Left colon (tissue), 2 donors: ENCODE data around the gene MAPK8IP2. TPM values are rescaled to one million over a fixed set of nuclear protein-coding genes. Genes with fewer than 3 reads are reported as not detected.

Experiments used
- ATAC-seq: fragments of 200-7000 bp; cut with Tn5 transposase; one replicate; pipeline ENCODE4 v1.9.1; 2020; ENCODE audit warnings: mild to moderate bottlenecking, moderate library complexity
- DNase-seq, 2 donors: peaks; one replicate each; pipeline ENCODE4 v3.0.0-alpha.2; 2020
- intact Hi-C, 2 donors: fragments of 100-400 bp; cut with DNase I in 1 of 2; cut with micrococcal nuclease in 1 of 2; formaldehyde crosslinking; loops; one replicate each; pipeline versions ENCODE4 v1.11.2 to v1.14.0; 2022; cut with DNase I, micrococcal nuclease
- long read RNA-seq: library from polyadenylated mRNA; unstranded; transcript quantifications from one replicate; pipeline ENCODE4 v2.0.0, GENCODE V29; 2021
- total RNA-seq, 2 donors: library from RNA; stranded (reverse); fragmentation: NEBNext Ultra II Directional; extraction: Animal tissue kit (Norgen Biotek cat#: 25700); gene quantifications; one replicate each; pipeline ENCODE4 v1.2.1, GENCODE V29; 2021
- donor health status: DM: no; HTN: no; CAD: no.
- donor health status: DM: yes; HTN: yes; CAD: no.

The MAPK8IP2 gene
- total RNA-seq = 1 to 10 TPM; 1.2 to 1.5 TPM
- long read RNA-seq, partial matches to known transcripts = 4 of 4 reads
- long read RNA-seq, other reads (novel, unspliced or antisense) = 0 of 4 reads

DNA sequence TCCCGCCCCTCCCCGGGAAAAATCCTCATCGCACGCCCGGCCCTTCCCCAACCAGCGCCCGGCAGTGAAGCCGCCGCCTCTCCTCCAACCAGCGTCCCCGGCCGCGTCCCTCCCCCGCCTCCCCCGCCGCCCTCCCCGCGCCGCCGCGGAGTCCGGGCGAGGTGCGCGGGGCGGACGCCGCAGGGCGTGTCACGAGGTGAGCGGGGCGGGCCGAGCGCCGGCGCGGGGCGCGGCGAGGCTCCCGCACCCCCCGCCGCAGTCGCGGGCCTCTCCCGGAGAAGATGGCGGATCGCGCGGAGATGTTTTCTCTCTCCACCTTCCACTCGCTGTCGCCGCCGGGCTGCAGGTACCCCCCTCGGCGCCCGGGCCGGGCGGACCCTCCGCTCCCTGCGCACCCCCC, at the start of gene MAPK8IP2:
Gene MAPK8IP2, plus strand, starts transcription at position 256 of the 400 bp plus-strand sequence. Its CDS starts 26 bp downstream, at position 282.
- ATAC-seq = peak; percentile 83
- intact Hi-C loops = no loop called here
- no peak for DNase-seq

- DNase-seq (no peak), ATAC-seq (peak; percentile 43)
- intact Hi-C loops = no loop called here
Measured at GRCh38 chr22:50551160-50551752, 49.3 kb upstream of the MAPK8IP2 start.

DNA sequence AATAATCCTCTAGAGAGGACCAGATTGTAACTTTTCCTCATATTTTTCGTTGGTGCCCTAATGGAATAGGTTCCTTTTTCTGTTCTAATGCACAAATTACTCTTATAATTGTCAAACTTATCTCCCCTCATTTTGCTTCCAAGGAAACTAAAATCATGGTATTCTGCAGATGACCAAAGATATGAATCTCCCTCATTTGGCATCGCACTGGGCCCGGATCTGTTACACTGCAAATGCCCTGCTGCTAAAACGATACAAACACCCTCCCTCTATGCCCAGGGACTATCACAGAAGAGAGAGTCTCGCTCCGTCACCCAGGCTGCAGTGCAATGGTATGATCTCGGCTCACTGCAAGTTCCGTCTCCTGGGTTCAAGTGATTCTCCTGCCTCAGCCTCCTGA, 47.3 kb upstream of the MAPK8IP2 start:
- intact Hi-C loops = no loop called here
- DNase-seq (no peak), ATAC-seq (no peak)

DNA sequence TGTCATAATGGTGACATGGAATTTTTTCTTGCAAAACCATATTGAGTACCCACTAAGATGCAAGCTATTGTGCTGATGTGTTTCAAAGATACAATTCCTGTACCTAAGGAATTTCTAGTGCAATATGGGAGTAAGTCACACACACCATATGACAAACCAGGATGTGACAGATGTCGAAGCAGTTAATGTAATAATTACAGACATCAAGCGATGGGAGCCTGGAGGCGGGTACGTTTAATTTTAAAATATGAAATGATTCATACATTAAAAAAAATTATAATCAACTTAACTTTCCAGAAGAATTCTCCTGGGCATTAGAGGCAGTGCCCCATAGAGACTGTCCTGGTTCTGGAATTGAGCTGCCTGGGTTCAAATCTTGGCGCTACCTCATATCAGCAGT, 43.9 kb upstream of the MAPK8IP2 start:
- intact Hi-C loops = no loop called here
- DNase-seq (no peak), ATAC-seq (no peak)

DNA sequence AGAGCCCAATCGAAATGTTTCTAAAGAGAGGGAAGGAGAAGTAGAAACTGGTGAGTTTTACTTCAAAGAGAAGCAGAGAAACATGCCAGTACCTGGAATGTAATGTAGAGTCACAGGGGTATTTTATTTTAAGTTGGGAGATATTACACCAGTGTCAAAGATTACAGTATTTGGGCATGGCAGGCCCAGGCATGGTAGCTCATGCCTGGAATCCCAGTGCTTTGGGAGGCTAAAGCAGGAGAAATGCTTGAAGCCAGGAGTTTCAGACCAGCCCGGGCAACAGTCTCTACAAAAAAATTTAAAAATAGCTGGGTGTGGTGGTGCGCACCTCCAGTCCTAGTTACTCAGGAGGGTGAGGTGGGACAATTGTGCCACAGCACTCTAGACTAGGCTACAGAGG, 40.6 kb upstream of the MAPK8IP2 start:
- ATAC-seq (no peak), DNase-seq (no peak)
- intact Hi-C loops = no loop called here

DNA sequence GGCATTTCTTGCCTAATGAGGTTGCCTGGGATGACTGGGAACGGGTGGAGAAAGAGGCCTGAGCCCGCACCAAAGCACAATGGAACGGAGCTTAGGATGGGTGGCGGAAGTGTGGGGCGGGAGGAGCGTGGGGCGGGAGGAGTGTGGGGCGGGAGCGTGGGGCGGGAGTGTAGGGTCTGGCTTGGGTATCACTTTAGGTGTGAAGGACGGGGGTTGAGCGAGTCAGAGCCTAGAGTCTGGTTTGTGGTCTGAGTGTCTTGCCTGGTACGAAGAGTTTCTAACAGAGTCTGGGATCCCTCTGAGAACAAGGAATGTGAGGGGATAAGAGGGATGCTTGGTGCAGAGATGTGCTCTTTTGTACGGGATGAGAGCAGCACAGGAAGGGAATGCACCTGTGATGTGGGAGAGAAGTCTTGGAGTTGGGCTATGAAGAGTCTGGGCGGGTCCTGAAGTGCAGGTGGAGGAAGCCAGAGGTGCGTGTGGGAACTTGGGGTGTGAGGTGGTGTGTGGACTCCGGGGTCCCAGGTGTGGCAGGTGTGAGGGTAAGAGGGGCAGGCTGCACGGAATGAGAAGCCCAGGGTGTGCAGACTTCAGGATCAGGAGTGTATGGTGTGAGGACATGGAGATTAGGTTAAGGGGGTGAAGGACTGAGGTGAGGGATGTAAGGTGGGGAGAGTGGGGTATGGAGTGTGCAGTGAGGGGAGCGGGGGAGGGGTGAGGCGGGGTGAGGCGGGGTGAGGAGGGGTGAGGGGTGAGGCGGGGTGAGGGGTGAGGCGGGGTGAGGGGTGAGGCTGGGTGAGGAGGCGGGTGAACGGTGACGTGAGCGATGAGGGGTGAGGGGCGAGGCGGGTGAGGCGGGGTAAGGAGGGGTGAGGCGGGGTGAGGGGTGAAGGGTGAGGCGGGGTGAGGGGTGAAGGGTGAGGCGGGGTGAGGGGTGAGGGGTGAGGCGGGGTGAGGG, 38.9 kb upstream of the MAPK8IP2 start:
- DNase-seq (no peak), ATAC-seq (no peak)
- intact Hi-C loops = no loop called here

GRCh38 chr22:50562523-50563412, 37.8 kb upstream of the MAPK8IP2 start, which contains the start of gene SYCE3:
Gene SYCE3 (minus strand): TSS chr22:50562919. CDS start chr22:50556405, 6,514 bp downstream.
- ATAC-seq = peak; percentile 90
- DNase-seq = peak; percentile 98 to 100
- intact Hi-C loops = no loop called here

- intact Hi-C loops = no loop called here
- DNase-seq (no peak), ATAC-seq (peak; percentile 38)
Measured at GRCh38 chr22:50563413-50564160, 37.0 kb upstream of the MAPK8IP2 start.

DNA sequence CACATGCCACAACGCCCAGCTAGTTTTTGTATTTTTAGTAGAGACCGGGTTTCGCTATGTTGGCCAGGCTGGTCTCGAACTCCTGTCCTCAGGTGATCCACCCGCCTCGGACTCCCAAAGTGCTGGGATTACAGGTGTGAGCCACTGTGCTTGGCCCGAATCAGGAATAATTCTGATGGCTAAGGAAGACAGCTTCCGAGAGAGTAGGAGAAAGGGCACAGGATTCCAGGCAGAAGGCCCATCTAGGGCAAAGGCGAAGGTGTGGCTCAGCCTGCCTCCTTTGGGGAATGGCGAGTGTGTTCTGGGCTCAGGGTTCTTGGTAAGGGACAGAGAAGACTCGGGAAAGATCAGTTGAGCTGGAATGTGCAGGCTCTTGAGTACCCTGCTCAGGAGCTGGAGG, 36.3 kb upstream of the MAPK8IP2 start:
- intact Hi-C loops = no loop called here
- ATAC-seq (peak; percentile 64), DNase-seq (peak in 1 of 2 donors; percentile 67)

GRCh38 chr22:50567721-50568252, 32.8 kb upstream of the MAPK8IP2 start:
- ATAC-seq (no peak), DNase-seq (no peak)
- intact Hi-C loops = no loop called here

DNA sequence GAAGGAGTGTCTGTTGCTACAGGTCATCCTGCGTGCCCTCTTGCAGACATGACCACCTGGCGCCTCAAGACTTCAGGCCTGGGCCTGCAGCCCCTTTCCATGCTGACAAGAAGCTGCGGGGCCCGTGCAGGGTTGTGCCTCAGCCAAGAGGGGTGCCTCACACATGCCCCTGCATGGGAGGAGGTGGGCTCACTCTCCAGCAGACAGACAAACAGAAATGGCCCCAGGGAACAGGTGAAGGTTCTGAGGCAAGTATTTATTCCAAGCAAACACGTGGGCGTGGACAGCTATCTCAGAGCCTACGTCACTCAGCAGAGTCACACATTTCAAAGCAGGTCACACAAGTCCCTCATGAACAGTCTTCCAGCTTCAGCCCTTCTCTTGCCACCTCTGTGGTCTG, 32.0 kb upstream of the MAPK8IP2 start:
- intact Hi-C loops = no loop called here
- ATAC-seq (peak; percentile 55), DNase-seq (no peak)

DNA sequence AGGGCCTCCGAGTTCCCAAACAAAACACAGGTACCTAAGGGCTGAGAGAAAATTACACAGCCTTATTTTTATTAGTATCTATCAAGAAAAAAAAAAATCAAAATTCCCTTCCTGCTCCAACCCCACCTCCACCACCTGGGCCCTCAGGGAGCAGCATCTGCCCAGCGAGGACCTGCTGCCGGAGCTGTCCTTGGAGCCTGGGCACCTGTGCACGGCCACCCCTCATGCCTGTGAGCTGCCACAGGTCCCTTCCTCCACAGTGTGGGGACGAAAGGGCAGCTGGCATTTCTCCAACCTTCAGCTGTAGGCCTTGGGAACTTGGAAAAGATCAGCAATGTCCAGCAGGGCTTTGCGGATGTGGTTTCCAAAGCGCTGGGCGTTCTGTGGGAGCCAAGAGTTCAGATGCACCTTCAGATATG, 31.5 kb upstream of the MAPK8IP2 start:
- intact Hi-C loops = no loop called here
- peak in 1 of 2 donors; percentile 57 for DNase-seq
- peak; percentile 44 for ATAC-seq

GRCh38 chr22:50569896-50570535, 30.6 kb upstream of the MAPK8IP2 start:
- no peak for ATAC-seq
- intact Hi-C loops = no loop called here

DNA sequence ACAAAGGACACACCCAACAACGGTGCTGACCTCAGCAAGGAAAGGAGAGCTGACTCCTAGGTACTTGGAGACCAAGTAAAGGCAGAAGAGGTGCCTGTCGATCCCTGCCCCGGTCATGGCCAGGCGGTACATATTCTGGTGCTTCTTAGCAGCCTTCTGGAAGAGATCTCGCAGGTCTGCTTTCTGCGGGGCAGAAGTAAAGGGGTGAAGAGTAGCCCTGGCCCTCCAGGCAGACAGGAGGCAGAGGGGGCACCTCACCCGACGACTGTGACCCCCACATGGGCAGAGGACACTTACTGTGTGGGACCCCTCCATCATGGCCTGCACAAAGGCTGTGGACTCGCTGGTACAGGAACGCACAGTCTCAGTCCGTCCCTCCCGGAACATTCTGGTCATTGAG, 29.7 kb upstream of the MAPK8IP2 start:
- DNase-seq (no peak), ATAC-seq (no peak)
- intact Hi-C loops = no loop called here

More at GRCh38 chr22:50569896-50570535, 30.6 kb upstream of the MAPK8IP2 start:
- DNase-seq = no peak

DNA sequence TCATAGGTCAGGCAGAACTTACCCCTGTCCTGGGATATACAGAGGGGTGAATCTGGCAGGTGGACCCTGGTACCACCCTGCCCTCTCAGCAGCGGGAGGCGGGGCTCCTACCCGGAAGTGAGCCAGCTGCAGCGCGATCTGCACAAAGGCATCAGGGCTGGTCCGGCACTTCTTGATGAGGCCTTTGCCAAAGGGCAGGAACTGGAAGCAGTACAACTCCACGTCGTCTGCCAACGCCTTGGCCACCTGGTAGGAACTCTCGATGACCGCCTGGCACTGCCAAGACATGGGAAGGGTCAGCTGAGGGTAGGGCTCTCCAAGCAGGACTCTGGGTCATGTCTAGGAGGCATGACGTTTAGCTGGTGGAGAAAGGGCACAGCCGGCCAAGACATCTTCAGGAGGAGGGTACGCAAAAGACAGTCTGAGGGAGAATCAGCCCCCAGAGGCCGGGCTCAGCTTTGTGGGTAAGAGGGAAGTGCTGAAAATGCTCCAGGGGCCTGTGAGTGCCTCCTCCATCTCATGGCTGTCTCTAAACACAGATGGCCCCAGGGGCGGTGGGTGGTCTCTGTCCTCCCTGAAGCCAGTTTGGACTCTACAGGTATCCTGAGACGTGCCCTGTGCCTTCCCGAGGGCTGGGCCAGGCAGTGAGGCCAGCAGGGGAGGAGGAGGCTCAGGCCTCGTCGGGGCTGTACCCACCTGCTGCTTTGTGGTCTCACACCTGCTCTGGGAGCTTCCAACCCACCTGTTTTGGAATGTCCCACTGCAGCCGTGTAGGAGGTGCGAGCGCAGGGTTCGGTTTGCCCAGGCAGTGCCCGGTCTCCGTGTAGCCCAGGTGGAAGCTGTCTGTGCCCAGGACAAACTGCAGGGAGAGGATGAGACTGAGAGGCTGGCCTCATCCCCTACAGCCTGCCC, 29.1 kb upstream of the MAPK8IP2 start:
- intact Hi-C loops = no loop called here
- ATAC-seq (peak; percentile 34), DNase-seq (no peak)

DNA sequence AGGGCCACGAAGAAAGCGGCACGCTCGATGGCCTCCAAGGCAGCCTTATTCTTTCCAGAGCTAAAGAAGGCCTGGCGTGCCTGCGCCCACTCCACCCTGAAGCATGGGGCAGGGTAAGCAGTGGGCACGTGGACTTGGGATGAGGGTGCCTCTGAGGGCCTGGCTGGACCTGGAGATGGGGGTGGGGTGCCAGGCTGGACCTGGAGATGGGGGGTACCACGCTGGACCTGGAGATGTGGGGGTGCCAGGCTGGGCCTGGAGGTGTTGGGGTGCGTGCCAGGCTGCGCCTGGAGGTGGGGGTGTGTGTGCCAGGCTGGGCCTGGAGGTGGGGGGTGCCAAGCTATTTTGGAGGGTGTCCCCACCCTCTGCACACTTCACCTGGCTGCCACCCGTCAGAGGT, 27.6 kb upstream of the MAPK8IP2 start:
- intact Hi-C loops = no loop called here
- no peak for ATAC-seq
- no peak for DNase-seq
